Activated T-helper 1 cell treated with anti-CD3 and anti-CD28 coated beads, Interleukin-2, amount 50 U/mL, for 16 hours (primary cell): ENCODE measurements around the gene DNAJC8.

Experiments
- DNase-seq, 2 donors: peaks; one replicate each; pipeline ENCODE4 v3.0.0-alpha.2; 2020; ENCODE audit warnings: low read depth in 1 of 2, low spot score in 1 of 2

DNAJC8 gene

GRCh38 chr1:28249866-28250295 is 17.1 kb upstream of the DNAJC8 start:
- DNase-seq: no peak

GRCh38 chr1:28249013-28249865 is 16.4 kb upstream of the DNAJC8 start:
- DNase-seq: no peak

DNA sequence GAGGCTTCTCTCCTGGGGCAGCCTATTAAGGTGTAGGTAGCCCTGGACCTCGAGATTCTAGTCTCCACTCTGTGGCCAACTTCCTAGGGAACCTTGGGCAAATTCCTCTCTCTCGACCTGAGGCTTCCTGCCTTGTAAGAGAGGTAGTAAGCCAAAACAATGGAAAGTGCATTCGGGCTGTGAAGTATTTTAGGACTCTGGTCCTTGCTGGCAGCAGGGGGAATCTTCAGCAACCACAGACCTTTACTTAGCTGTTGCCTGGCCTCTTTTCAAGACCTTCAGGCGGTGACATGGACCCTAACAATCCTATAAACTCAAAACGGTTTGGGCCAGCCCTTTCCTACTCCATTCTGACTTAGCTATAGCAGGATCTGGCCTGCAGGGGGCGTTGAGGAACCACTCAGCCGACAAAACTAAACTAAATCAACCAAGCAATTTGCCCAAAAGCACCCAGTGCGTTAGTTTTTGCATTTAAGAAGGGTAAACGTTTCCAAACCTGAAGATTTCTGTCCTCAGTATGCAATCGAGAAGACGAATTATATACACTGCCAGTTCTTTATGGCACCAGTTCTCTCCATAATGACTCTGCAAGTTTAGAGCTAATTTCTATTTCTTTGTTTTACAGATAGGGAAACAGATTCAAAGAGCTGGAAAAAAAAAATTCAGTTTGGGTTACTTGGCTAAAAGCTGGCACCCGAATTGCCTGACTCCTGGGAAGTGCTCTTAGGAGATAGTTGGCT is 15.6 kb upstream of the DNAJC8 start:
- DNase-seq: peak; percentile 71 to 75

- no peak for DNase-seq
Observed at GRCh38 chr1:28247612-28248272, 14.9 kb upstream of the DNAJC8 start.

DNA sequence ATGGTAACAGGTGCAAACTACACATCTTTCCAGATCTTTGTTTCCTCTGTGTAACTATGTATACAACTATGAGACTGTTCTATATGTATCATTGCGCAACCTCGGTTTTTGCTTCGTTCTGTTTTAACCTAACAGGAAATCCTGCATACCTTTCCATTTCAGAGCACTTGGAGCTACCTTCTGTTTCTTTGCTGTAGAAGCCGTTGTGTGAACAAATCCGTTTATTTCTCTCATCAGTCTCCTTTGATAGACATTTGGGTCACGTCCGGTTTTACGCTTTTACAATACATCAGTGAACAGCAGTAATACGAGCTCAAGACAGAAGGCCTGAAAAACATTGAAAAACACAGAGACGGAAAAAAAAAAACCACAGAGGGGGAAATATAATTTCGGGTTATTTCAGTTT is 13.6 kb upstream of the DNAJC8 start:
- DNase-seq: no peak

DNA sequence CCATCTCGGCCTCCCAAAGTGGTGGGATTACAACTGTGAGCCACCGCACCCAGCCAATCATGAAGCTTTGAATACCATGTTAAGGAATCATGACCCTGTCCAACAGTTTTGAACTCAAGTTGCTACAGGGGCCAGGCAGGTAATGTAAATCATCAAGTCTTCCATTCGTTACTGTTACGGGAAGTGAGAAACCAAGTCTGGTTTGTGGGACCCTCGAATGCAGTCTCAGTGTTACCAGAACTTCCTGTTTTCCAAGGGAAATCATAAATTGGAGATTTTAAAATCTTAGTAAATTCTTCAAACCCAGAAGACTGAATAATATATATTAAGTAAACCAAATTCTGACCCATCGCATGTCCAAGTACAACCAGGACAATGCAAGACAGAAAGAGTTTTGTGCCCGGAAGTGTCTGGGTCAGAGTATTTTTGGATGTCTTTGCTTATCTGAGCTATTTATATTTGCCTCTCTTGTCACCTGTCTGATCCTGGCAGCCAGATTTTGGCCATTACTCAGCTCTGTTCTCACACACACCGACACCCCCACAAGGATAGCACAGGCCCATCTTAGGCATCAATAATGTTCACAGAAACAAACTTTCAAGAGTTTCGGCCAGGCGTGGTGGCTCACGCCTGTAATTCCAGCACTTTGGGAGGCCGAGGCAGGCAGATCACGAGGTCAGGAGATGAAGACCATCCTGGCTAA is 11.9 kb upstream of the DNAJC8 start:
- DNase-seq: no peak

GRCh38 chr1:28243685-28244311 is 11.0 kb upstream of the DNAJC8 start:
- DNase-seq: no peak

GRCh38 chr1:28241638-28242241 is 8.9 kb upstream of the DNAJC8 start:
- DNase-seq: no peak

DNA sequence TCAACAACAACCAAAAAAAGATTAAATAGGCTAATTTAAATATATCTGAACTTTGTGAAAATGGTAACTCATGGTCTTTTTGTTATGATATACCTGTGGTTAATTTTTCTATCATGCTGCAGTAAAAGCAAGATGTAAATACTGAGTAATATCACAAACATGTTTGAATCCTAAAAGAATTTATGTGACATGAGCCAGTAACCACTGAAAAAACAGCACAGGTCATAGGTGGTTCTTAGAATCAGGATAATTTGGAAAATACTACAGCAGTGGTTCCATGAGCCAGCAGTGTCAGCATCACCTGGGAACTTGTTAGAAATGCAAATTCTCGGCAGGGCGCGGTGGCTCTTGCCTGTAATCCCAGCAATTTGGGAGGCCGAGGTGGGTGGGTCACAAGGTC is 7.2 kb upstream of the DNAJC8 start:
- DNase-seq: no peak

DNA sequence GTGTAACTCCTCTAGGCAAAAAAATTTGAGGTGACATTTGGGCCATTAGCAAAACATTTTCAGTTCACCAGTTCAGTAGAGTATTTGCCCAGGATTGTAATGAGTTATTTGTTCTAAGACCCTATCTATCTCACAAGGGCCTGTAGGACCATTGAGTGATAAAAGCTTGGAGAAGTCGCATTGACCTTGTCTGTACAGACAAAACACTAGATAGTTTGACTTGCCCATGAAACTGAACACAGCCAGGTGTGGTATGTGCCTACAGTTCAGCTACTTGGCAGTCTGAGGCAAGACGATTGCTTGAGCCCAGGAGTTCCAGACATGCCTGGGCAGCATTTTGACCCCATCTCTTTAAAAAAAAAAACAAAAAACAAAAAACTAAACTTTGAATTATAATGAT is 6.2 kb upstream of the DNAJC8 start:
- DNase-seq: no peak

DNA sequence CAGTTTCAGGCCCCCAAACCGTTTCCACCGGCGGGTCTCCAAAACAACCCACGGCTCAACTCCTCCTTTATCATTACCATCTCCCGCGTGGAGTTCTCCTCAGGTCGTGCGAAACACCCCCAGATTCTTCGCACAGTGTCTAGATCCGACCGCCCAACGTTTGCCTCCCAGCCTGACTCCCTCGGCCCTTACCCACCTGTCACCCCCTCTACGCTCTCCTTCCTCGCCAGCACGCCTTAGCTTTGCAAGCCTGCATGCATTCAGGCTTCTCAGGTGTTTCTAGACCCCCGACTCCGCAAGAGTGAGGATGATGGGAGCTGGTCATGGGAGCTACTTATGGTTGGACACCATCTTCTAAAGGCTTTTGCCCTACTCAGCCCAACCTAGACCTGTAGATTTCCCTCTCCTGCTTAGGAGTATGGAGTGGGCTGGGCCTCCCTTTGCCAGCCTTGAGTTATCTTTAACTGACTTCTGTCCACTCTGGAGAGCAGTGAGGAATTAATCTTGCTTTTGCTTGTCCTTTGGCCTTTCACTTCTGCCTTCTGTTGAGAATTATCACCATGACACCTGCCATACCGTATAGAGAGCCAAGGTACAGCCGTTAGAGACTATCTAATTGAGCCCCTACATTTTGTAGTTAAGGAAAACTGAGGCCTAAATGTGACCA is 4.0 kb upstream of the DNAJC8 start:
- no peak for DNase-seq

DNA sequence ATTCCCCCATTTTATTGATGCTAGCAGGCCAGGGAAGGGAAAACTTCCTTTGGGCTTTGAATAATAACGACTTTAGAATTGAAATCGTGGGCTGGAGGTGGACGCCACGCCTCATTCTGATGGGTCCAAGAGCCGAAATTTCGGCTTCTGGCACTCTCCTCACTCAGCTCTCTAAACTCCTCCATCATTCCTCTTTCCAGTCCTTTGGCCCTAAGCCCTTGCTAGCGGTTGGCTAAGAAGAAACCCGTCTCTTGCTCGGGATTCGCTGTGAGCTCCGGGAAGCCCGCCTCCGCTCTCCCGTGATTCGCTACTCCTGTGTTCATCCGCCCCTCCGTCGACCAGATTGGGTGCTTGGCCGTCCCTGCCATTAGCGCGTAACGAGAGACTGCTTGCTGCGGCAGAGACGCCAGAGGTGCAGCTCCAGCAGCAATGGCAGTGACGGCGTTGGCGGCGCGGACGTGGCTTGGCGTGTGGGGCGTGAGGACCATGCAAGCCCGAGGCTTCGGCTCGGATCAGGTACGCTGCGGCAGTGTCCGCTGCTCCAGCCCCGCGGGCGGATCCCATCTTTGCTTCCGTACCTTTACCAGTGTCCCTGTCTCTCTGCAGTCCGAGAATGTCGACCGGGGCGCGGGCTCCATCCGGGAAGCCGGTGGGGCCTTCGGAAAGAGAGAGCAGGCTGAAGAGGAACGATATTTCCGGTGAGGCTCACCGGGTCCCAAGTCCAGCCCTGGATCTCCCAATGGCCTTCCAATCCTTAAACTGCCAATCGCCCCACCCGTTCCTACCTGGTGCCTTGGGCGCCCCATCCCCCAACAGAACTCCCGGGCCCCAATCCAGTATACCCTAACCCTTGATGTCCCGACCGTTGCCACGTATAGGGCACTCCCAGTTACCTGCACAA is 3.2 kb upstream of the DNAJC8 start, which contains the start of gene ATP5IF1:
ATP5IF1 (plus strand) TSS at position 370 of the 901 bp plus-strand sequence; CDS start at position 430, 60 bp downstream.
- peak; percentile 87 to 89 for DNase-seq

- DNase-seq: no peak
Observed at GRCh38 chr1:28233264-28233606, 406 bp upstream of the DNAJC8 start.

DNA sequence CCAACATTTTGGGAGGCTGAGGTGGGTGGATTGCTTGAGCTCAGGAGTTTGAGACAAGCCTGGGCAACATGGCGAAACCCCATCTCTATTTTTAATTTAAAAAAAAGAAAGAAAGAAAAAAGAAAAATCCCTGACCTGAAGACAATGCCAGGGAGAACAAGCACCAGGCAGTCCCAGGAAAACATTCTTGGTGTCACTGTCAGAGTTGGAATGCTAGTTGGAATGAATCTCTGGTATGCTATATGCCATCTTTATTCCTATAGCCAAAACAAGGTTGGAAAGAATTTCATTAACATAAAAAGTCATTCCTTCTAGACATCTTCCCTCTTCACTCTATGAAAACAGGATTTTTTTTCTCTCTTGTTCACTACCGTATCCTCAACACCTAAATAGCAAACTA is 2.8 kb downstream of the DNAJC8 start:
- DNase-seq: no peak

DNA sequence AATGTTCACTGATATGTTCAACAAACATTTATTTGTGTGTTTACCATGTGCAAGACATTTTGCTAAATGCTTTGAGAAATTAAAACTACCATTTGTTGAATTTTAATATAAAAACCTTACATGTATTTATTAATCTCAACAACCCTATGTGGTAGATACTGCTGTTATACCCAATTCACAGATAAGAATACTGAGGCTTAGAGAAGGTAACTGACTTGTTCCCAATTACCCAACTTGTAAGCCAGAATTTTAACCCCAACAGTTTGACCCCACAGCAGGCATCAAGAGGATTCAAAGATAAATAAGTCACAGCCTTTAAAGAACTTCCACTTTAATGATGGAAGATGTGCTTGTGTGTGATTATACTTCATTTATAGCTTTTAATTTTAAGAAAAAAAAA is 3.7 kb downstream of the DNAJC8 start:
- DNase-seq: no peak

DNA sequence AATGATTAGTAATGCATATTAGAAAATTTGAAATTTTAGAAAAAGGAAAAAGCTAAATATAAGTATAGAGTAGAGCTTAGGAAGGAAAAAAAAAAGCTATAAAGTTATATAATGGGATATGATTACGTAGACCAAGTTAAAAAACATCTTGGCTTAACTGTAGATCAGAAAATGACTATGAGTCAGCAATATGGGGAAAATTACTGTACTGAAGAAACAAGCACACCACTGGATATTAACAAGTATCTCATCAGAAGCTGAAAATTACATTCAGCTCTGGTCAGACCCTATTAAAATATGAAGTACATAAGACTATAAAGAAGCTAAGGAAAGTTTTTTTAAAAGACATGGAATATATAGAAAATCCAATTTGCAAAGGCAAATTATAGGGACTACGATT is 19.5 kb downstream of the DNAJC8 start:
- DNase-seq: no peak

GRCh38 chr1:28209700-28210099 is 23.1 kb downstream of the DNAJC8 start:
- DNase-seq: no peak

DNA sequence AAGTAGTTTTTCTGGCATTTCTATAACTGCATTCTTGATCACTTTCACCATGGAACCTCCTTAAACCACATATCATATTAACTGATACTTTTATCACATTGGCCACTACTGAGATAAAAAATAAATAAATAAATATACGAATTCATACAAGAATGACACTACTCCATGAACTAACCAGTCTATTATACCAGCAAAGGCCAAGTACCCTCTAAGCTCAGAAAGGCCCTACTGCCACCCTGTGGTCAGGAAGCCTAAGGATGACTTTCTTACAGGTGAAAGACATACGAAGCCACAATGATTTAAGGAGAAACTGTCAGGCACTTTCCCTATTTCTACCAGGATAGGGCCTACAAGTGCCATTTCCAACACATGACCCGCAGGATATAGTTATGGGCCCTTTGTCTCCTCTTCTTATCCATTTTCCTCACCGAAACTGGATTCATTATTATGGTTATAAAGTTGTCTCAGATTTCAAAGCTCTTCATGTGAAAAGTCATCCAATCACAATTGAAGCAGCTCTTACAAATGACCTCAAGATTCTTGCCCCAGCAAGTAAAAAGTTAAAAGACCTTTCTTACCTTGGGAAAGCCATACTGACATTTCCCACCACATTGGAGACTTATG is 23.9 kb downstream of the DNAJC8 start:
- peak in 1 of 2 donors; percentile 23 for DNase-seq
